WTC11 (cell line): ENCODE data around the gene PITPNC1. TPM values are rescaled to one million over a fixed set of nuclear protein-coding genes. Genes with fewer than 3 reads are reported as not detected.
A peak's percentile ranks its signal among the peaks of the same experiment; 100 is the strongest.

Experiments
- ATAC-seq: fragments of 200-7000 bp; cut with Tn5 transposase; 2 replicates; pipeline ENCODE4 v1.10.0; 2021; ENCODE audit warnings: mild to moderate bottlenecking, moderate library complexity
- CTCF ChIA-PET: fragments of 300-600 bp; sonication (Branson Sonifier 250); formaldehyde crosslinking; loops from one replicate; lab custom pipeline; 2021; ENCODE audit warnings: antibody characterized with exemption; lab: Charles Lee
- POLR2A ChIA-PET: fragments of 350-600 bp; sonication (Branson Sonifier 250); formaldehyde crosslinking; loops from one replicate; lab custom pipeline; 2021; ENCODE audit warnings: antibody characterized with exemption; lab: Charles Lee
- DNase-seq: peaks from one replicate; pipeline ENCODE4 v3.0.0; 2021; ENCODE audit warnings: low spot score
- H3K27ac Mint-ChIP-seq: 2 replicates; pipeline ENCODE4 v1.8.0; 2021; ENCODE audit warnings: mixed read lengths
- H3K27me3 Mint-ChIP-seq: 2 replicates; pipeline ENCODE4 v1.8.0; 2021; ENCODE audit warnings: low read depth, mild to moderate bottlenecking, moderate library complexity, mixed read lengths
- H3K36me3 Mint-ChIP-seq: 2 replicates; pipeline ENCODE4 v1.8.0; 2021; ENCODE audit warnings: mixed read lengths
- H3K4me1 Mint-ChIP-seq: 2 replicates; pipeline ENCODE4 v1.8.0; 2022; ENCODE audit warnings: mixed read lengths
- H3K4me3 Mint-ChIP-seq: 2 replicates; pipeline ENCODE4 v1.8.0; 2021; ENCODE audit warnings: mild to moderate bottlenecking, moderate library complexity, mixed read lengths
- H3K9me3 Mint-ChIP-seq: 2 replicates; pipeline ENCODE4 v1.8.0; 2021; ENCODE audit warnings: mixed read lengths
- AR ChIP-seq: fragments of 250-450 bp; sonication (Bioruptor Pico); IDR thresholded peaks from 2 replicates; pipeline ENCODE4 v1.9.0; 2021; ENCODE audit warnings: mild to moderate bottlenecking
- ATF1 ChIP-seq: sonication (generic); formaldehyde crosslinking; IDR thresholded peaks from 2 replicates; pipeline ENCODE4 v1.8.1; 2023; ENCODE audit warnings: mild to moderate bottlenecking, moderate library complexity, missing genetic modification reagents
- ATF2 ChIP-seq: sonication (generic); formaldehyde crosslinking; IDR thresholded peaks from 2 replicates; pipeline ENCODE4 v1.8.1; 2022; ENCODE audit warnings: low read depth, missing genetic modification reagents, borderline replicate concordance
- CREM ChIP-seq: sonication (generic); formaldehyde crosslinking; IDR thresholded peaks from 2 replicates; pipeline ENCODE4 v1.8.1; 2022; ENCODE audit warnings: mild to moderate bottlenecking, missing genetic modification reagents, moderate library complexity
- E2F1 ChIP-seq: sonication (generic); formaldehyde crosslinking; IDR thresholded peaks from 2 replicates; pipeline ENCODE4 v1.8.0; 2022; ENCODE audit warnings: mild to moderate bottlenecking, missing genetic modification reagents
- E2F4 ChIP-seq: sonication (generic); formaldehyde crosslinking; IDR thresholded peaks from 2 replicates; pipeline ENCODE4 v1.8.1; 2022; ENCODE audit warnings: low read depth, mild to moderate bottlenecking, moderate library complexity, missing genetic modification reagents, borderline replicate concordance
- ELF4 ChIP-seq: sonication (generic); formaldehyde crosslinking; IDR thresholded peaks from 2 replicates; pipeline ENCODE4 v1.8.1; 2022; ENCODE audit warnings: low read depth, mild to moderate bottlenecking, moderate library complexity, missing genetic modification reagents
- ESRRA ChIP-seq: sonication (generic); formaldehyde crosslinking; IDR thresholded peaks from 2 replicates; pipeline ENCODE4 v1.8.1; 2022; ENCODE audit warnings: mild to moderate bottlenecking, missing genetic modification reagents, borderline replicate concordance
- FOXJ3 ChIP-seq: sonication (generic); formaldehyde crosslinking; IDR thresholded peaks from 2 replicates; pipeline ENCODE4 v1.9.0; 2021; ENCODE audit warnings: missing genetic modification reagents, mild to moderate bottlenecking, borderline replicate concordance
- GABPB1 ChIP-seq: sonication (generic); formaldehyde crosslinking; IDR thresholded peaks from 2 replicates; pipeline ENCODE4 v1.8.1; 2023; ENCODE audit warnings: mild to moderate bottlenecking, missing genetic modification reagents
- KAT7 ChIP-seq: sonication (generic); formaldehyde crosslinking; IDR thresholded peaks from 2 replicates; pipeline ENCODE4 v1.8.1; 2023; ENCODE audit warnings: missing genetic modification reagents, mild to moderate bottlenecking, borderline replicate concordance
- MYBL2 ChIP-seq: sonication (generic); formaldehyde crosslinking; IDR thresholded peaks from 2 replicates; pipeline ENCODE4 v1.8.1; 2023; ENCODE audit warnings: mild to moderate bottlenecking, moderate library complexity, missing genetic modification reagents
- NR1H2 ChIP-seq: sonication (generic); formaldehyde crosslinking; IDR thresholded peaks from 2 replicates; pipeline ENCODE4 v1.9.0; 2021; ENCODE audit warnings: mild to moderate bottlenecking, moderate library complexity, missing genetic modification reagents
- NR3C1 ChIP-seq: sonication (generic); formaldehyde crosslinking; conservative IDR thresholded peaks from 2 replicates; pipeline ENCODE4 v1.8.1; 2023; ENCODE audit warnings: low read depth, mild to moderate bottlenecking, missing genetic modification reagents
- TEAD1 ChIP-seq: sonication (generic); formaldehyde crosslinking; IDR thresholded peaks from 2 replicates; pipeline ENCODE4 v1.8.0; 2022; ENCODE audit warnings: mild to moderate bottlenecking, missing genetic modification reagents
- ZBTB43 ChIP-seq: sonication (generic); formaldehyde crosslinking; IDR thresholded peaks from 2 replicates; pipeline ENCODE4 v1.8.1; 2023; ENCODE audit warnings: mild to moderate bottlenecking, missing genetic modification reagents
- ZNF121 ChIP-seq: sonication (generic); formaldehyde crosslinking; IDR thresholded peaks from 2 replicates; pipeline ENCODE4 v1.8.0; 2023; ENCODE audit warnings: missing genetic modification reagents
- ZNF232 ChIP-seq: sonication (generic); formaldehyde crosslinking; IDR thresholded peaks from 2 replicates; pipeline ENCODE4 v1.8.0; 2022; ENCODE audit warnings: mild to moderate bottlenecking, missing genetic modification reagents
- ZNF512 ChIP-seq: sonication (generic); formaldehyde crosslinking; IDR thresholded peaks from 2 replicates; pipeline ENCODE4 v1.8.1; 2022; ENCODE audit warnings: missing genetic modification reagents, borderline replicate concordance
- ZNF532 ChIP-seq: fragments of 250-450 bp; sonication (Bioruptor Pico); IDR thresholded peaks from 2 replicates; pipeline ENCODE4 v1.9.0; 2021; ENCODE audit warnings: mild to moderate bottlenecking, borderline replicate concordance
- total RNA-seq: library from RNA; stranded (reverse); gene quantifications from 3 replicates; pipeline ENCODE4 v1.2.3, GENCODE V29; 2021

Gene PITPNC1
- total RNA-seq, 1 experiment from 2014 or later, result 39.8 TPM

- DNase-seq (no peak), ATAC-seq (no peak)
- Mint-ChIP-seq H3K4me3 (no peak overlapping the region), H3K9me3 (no peaks in the 10 kb centered on the region), H3K4me1 (peaks cover 9% of the 10 kb centered on the region; the same call in 1 of the 2 replicates), H3K27me3 (no peaks in the 10 kb centered on the region), H3K27ac (peak overlapping the region; percentile 71), H3K36me3 (no peaks in the 10 kb centered on the region)
- CTCF ChIA-PET, result no interaction called here
- no peak for TF ChIP-seq NR3C1
- no peak for TF ChIP-seq ZNF512 (CRISPR knock-in tag)
- TF ChIP-seq KAT7 (CRISPR knock-in tag), result no peak
- TF ChIP-seq ATF1, result no peak
- no peak for TF ChIP-seq ZNF532 (CRISPR knock-in tag)
- TF ChIP-seq MYBL2 (CRISPR knock-in tag), result no peak
- TF ChIP-seq ZNF232 (CRISPR knock-in tag), result no peak
- no peak for TF ChIP-seq ZBTB43
- TF ChIP-seq NR1H2 (CRISPR knock-in tag), result no peak
- TF ChIP-seq CREM, result no peak
- POLR2A ChIA-PET, result interaction anchor here (0.5 kb wide), 1 partner anchor 21 kb away, joined by 5 read pairs; no protein-coding TSS in a partner anchor
These were observed 262.5 kb downstream of the PITPNC1 start for GRCh38 chr17:67639555-67639954.

- no peak overlapping the region for H3K4me3 Mint-ChIP-seq
- ATAC-seq, result no peak
- no peak for TF ChIP-seq ESRRA
- no peak for TF ChIP-seq NR1H2 (CRISPR knock-in tag)
- TF ChIP-seq E2F4 (CRISPR knock-in tag), result no peak
- no peak for TF ChIP-seq TEAD1 (CRISPR knock-in tag)
- no peak for TF ChIP-seq ELF4 (CRISPR knock-in tag)
- no peak for TF ChIP-seq ATF2 (CRISPR knock-in tag)
- TF ChIP-seq AR (CRISPR knock-in tag), result no peak
- no peak for TF ChIP-seq E2F1 (CRISPR knock-in tag)
- TF ChIP-seq FOXJ3 (CRISPR knock-in tag), result no peak
- no peak for TF ChIP-seq ZNF121 (CRISPR knock-in tag)
- TF ChIP-seq GABPB1 (CRISPR knock-in tag), result no peak
- ChIA-PET CTCF (no interaction called here), POLR2A (interaction anchor here (0.5 kb wide), 1 partner anchor 22 kb away, joined by 5 read pairs; no protein-coding TSS in a partner anchor)
- no peaks in the 10 kb centered on the region for H3K36me3 Mint-ChIP-seq
- DNase-seq, result no peak
- peaks cover 9% of the 10 kb centered on the region; the same call in 1 of the 2 replicates for H3K4me1 Mint-ChIP-seq
- no peaks in the 10 kb centered on the region for H3K9me3 Mint-ChIP-seq
- no peak overlapping the region for H3K27ac Mint-ChIP-seq
- no peaks in the 10 kb centered on the region for H3K27me3 Mint-ChIP-seq
These were observed 262.9 kb downstream of the PITPNC1 start for GRCh38 chr17:67639979-67640378.
